K562 (cell line): ENCODE data around the gene EML5. TPM values are rescaled to one million over a fixed set of nuclear protein-coding genes. Genes with fewer than 3 reads are reported as not detected.

Experiments used
- ATAC-seq: fragments of 200-7000 bp; cut with Tn5 transposase; 3 replicates; pipeline ENCODE4 v1.9.1; 2020; ENCODE audit warnings: moderate library complexity
- BruUV-seq: library from RNA; stranded (reverse); fragments of 400-500 nt; replicated peaks from 2 replicates; lab custom pipeline; 2021; lab: Mats Ljungman, UMichigan
- CTCF ChIA-PET: fragments of 300-600 bp; formaldehyde crosslinking; extraction: SDS; loops from one replicate; lab custom pipeline; 2021; ENCODE audit warnings: low intra/inter-chr PET ratio; lab: Yijun Ruan, JAX
- POLR2A ChIA-PET: fragments of 300-600, 350-650 bp; sonication (Branson Sonifier 250); formaldehyde crosslinking; extraction: SDS; loops from one replicate; lab custom pipeline; 2021; ENCODE audit warnings: antibody characterized with exemption, inconsistent platforms; lab: Yijun Ruan, JAX
- DNase-seq, 4 experiments: peaks; one replicate each; pipeline versions ENCODE4 v3.0.0 to v3.0.0-alpha.2; 2011 to 2018; ENCODE audit warnings: low spot score in 3 of 4, mixed read lengths in 3 of 4; ENCODE audit errors: extremely low read depth in 1 of 4
- FAIRE-seq: peaks from 2 replicates; lab custom pipeline; 2011; peaks lifted over from hg19 to GRCh38; lab: Jason Lieb, UNC
- H2AFZ ChIP-seq: 2 replicates; pipeline ENCODE4 v1.6.0; 2011; ENCODE audit warnings: low read depth, low read length, control low read depth, inconsistent platforms
- H3K27ac ChIP-seq: fragments of 200-600 bp; 3 replicates; pipeline ENCODE4 v1.8.0; 2011; ENCODE audit warnings: low read depth, mild to moderate bottlenecking, control low read depth, inconsistent platforms, low read length, moderate library complexity, mixed read lengths; ENCODE audit errors: extremely low read depth
- H3K27me3 ChIP-seq, 2 experiments: fragments of 300-600 bp in 1 of 2; 2 replicates in 1 of 2; 3 replicates in 1 of 2; pipeline versions ENCODE4 v1.6.0 to v1.8.0; 2011; ENCODE audit warnings: inconsistent platforms in 2 of 2, low read length in 2 of 2, mild to moderate bottlenecking in 1 of 2, mixed read lengths in 1 of 2, moderate library complexity in 1 of 2; ENCODE audit not compliant: control insufficient read depth in 2 of 2, insufficient read depth in 2 of 2
- H3K36me3 ChIP-seq: fragments of 300-600 bp; 3 replicates; pipeline ENCODE4 v1.8.0; 2011; ENCODE audit warnings: mild to moderate bottlenecking, low read length, inconsistent platforms; ENCODE audit not compliant: control insufficient read depth, insufficient read depth
- H3K4me1 ChIP-seq, 2 experiments: fragments of 200-600 bp in 1 of 2; replicated peaks in 1 of 2; 2 replicates in 1 of 2; 3 replicates in 1 of 2; pipeline versions ENCODE4 v1.5.1 to v1.8.0; 2011; ENCODE audit warnings: inconsistent platforms in 2 of 2, low read length in 2 of 2, mild to moderate bottlenecking in 1 of 2, mixed read lengths in 1 of 2, moderate library complexity in 1 of 2; ENCODE audit not compliant: control insufficient read depth in 2 of 2, insufficient read depth in 2 of 2
- H3K4me2 ChIP-seq: 2 replicates; pipeline ENCODE4 v1.6.1; 2011; ENCODE audit warnings: low read length, control low read depth, inconsistent platforms, mixed read lengths; ENCODE audit not compliant: insufficient read depth
- H3K4me3 ChIP-seq: fragments of 200-600 bp; sonication (generic), shearing (Covaris generic); 2 replicates; pipeline ENCODE4 v1.5.1; 2016; ENCODE audit warnings: control low read depth, inconsistent platforms
- H3K79me2 ChIP-seq: fragments of 200-600 bp; 3 replicates; pipeline ENCODE4 v1.8.0; 2011; ENCODE audit warnings: low read length, inconsistent platforms; ENCODE audit not compliant: control insufficient read depth, insufficient read depth
- H3K9ac ChIP-seq, 2 experiments: 2 replicates each; pipeline versions ENCODE4 v1.6.0 to v1.6.1; 2011; ENCODE audit warnings: low read depth in 2 of 2, low read length in 2 of 2, control low read depth in 1 of 2, inconsistent platforms in 1 of 2, mild to moderate bottlenecking in 1 of 2, mixed read lengths in 1 of 2; ENCODE audit not compliant: insufficient read depth in 1 of 2
- H3K9me1 ChIP-seq: one replicate; pipeline ENCODE4 v1.6.0; 2011; ENCODE audit warnings: inconsistent platforms, mild to moderate bottlenecking, low read length, moderate library complexity; ENCODE audit not compliant: control insufficient read depth, insufficient read depth
- H3K9me3 ChIP-seq: replicated peaks from 2 replicates; pipeline ENCODE4 v1.5.1; 2011; ENCODE audit warnings: low read depth, low read length, inconsistent platforms; ENCODE audit not compliant: control insufficient read depth, insufficient read depth
- H4K20me1 ChIP-seq: replicated peaks from 2 replicates; pipeline ENCODE4 v1.6.1; 2011; ENCODE audit warnings: low read length, inconsistent platforms, mixed read lengths; ENCODE audit not compliant: control insufficient read depth, insufficient read depth
- BHLHE40 ChIP-seq: IDR thresholded peaks from 2 replicates; pipeline ENCODE4 v1.6.1; 2011; ENCODE audit warnings: low read length, improper control_type of control experiment
- CBFA2T2 ChIP-seq: fragments of 450-650 bp; conservative IDR thresholded peaks from 2 replicates; pipeline ENCODE4 v1.6.1; 2017; ENCODE audit warnings: mild to moderate bottlenecking
- CBX3 ChIP-seq, 2 experiments: IDR thresholded peaks; 1 replicate in 1 of 2; 2 replicates in 1 of 2; pipeline ENCODE4 v1.6.1; 2012; ENCODE audit warnings: inconsistent platforms in 2 of 2, low read length in 2 of 2, borderline replicate concordance in 1 of 2, control low read depth in 1 of 2
- EZH2 ChIP-seq: IDR thresholded peaks from 2 replicates; pipeline ENCODE4 v1.6.1; 2012; ENCODE audit warnings: low read depth, mild to moderate bottlenecking, inconsistent platforms, low read length, borderline replicate concordance
- GATAD2B ChIP-seq: fragments of 450-650 bp; IDR thresholded peaks from 2 replicates; pipeline ENCODE4 v1.6.1; 2017; ENCODE audit warnings: mild to moderate bottlenecking, borderline replicate concordance
- HDAC6 ChIP-seq: IDR thresholded peaks from 2 replicates; pipeline ENCODE4 v1.6.1; 2012; ENCODE audit warnings: low read depth, mild to moderate bottlenecking, control low read depth, inconsistent platforms, low read length, moderate library complexity
- LARP7 ChIP-seq: fragments of 450-650 bp; IDR thresholded peaks from 2 replicates; pipeline ENCODE4 v1.6.1; 2016
- NR4A1 ChIP-seq, 2 experiments: fragments of 250-450 bp in 1 of 2; fragments of 450-650 bp in 1 of 2; sonication (Bioruptor Pico) in 1 of 2; IDR thresholded peaks; 2 replicates each; pipeline versions ENCODE4 v1.4.0 to v1.6.1; 2016 to 2020; ENCODE audit warnings: mild to moderate bottlenecking in 2 of 2, missing compliant biosample characterization in 1 of 2, missing genetic modification characterization in 1 of 2, moderate library complexity in 1 of 2
- PHB2 ChIP-seq: fragments of 450-650 bp; IDR thresholded peaks from 2 replicates; pipeline ENCODE4 v1.6.1; 2017; ENCODE audit warnings: low read depth
- PHTF2 ChIP-seq: fragments of 250-450 bp; sonication (Bioruptor Pico); IDR thresholded peaks from 2 replicates; pipeline ENCODE4 v1.5.0; 2021; ENCODE audit warnings: mild to moderate bottlenecking
- RBM34 ChIP-seq: fragments of 200-400 bp; formaldehyde crosslinking; IDR thresholded peaks from 2 replicates; pipeline ENCODE4 v1.6.1; 2018; ENCODE audit warnings: low read length, borderline replicate concordance; ENCODE audit not compliant: insufficient read depth
- RFX5 ChIP-seq: IDR thresholded peaks from 2 replicates; pipeline ENCODE4 v1.6.1; 2011; ENCODE audit warnings: low read depth, mild to moderate bottlenecking, improper control_type of control experiment, low read length
- SRSF3 ChIP-seq: fragments of 200-400 bp; formaldehyde crosslinking; IDR thresholded peaks from 2 replicates; pipeline ENCODE4 v1.6.1; 2016; ENCODE audit warnings: mild to moderate bottlenecking, low read length, moderate library complexity; ENCODE audit not compliant: insufficient read depth
- TARDBP ChIP-seq: fragments of 450-650 bp; IDR thresholded peaks from 2 replicates; pipeline ENCODE4 v1.6.1; 2016
- ZBTB40 ChIP-seq, 2 experiments: fragments of 450-650 bp in 1 of 2; sonication (generic) in 1 of 2; formaldehyde crosslinking in 1 of 2; IDR thresholded peaks; 2 replicates each; pipeline versions ENCODE4 v1.7.1 to v1.9.0; 2016 to 2022; ENCODE audit warnings: inconsistent platforms in 1 of 2, mild to moderate bottlenecking in 1 of 2, missing genetic modification reagents in 1 of 2
- ZNF764 ChIP-seq: fragments of 250-450 bp; sonication (Bioruptor Pico); IDR thresholded peaks from 2 replicates; pipeline ENCODE4 v1.4.0; 2020; ENCODE audit warnings: low read depth, mild to moderate bottlenecking, moderate library complexity
- in situ Hi-C: fragments of 300-500 bp; cut with MboI; formaldehyde crosslinking; loops from 4 replicates; pipeline ENCODE4 v1.15.0; 2018; ENCODE audit warnings: inconsistent platforms, mixed read lengths
- intact Hi-C: fragments of 100-400 bp; cut with micrococcal nuclease; formaldehyde crosslinking; loops from 2 replicates; pipeline ENCODE4 v1.14.2; 2022
- polyA plus RNA-seq, 8 experiments: library from polyadenylated mRNA; depleted of rRNA in 4 of 8; stranded (reverse) in 5 of 8; unstranded in 3 of 8; fragments of >200 nt; fragmentation: Nextera tagmentation in 2 of 8; fragmentation: Illumina TruSeq in 1 of 8; extraction: Ambion mirVana in 2 of 8; extraction: Trizol in 1 of 8; gene quantifications; 2 replicates each; pipeline versions ENCODE4 v1.2.1 to v1.2.3, GENCODE V29; 2011 to 2014; ENCODE audit warnings: inconsistent platforms in 1 of 8, missing spikeins in 1 of 8
- total RNA-seq, 7 experiments: library from RNA; depleted of rRNA in 6 of 7; stranded (reverse); fragments of >200 nt in 6 of 7; fragmentation: Illumina TruSeq in 2 of 7; extraction: Trizol in 2 of 7; gene quantifications; 2 replicates each; pipeline versions ENCODE4 v1.2.1 to v1.2.3, GENCODE V29; 2011 to 2021; ENCODE audit warnings: low replicate concordance in 1 of 7

EML5 gene
- total and polyA plus RNA-seq, 9 of the 15 experiments (the other 6 are each of a cell fraction or from before 2014, with no cell fraction given): 0.06 to 0.34 (median 0.22) TPM

DNA sequence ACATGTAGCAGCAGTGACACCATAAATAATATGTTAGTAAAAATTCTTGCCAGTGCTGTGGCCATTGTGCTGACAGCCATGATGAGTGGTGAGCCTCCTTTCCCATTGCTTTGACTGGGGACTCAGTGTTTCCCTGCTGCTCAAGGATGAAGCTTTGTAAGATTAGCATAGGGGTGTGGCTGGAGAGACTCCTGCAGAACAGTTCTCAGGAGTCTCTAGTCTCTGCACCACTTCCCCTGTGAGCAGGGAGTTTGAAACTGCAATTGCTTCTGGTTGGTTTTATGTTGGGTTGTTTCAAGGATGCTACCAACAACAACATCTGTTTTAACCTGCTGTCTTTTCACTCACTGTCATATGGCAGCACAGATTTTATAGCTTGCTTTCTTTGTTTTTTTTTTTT, 188.5 kb downstream of the EML5 start:
- Histone ChIP-seq H3K4me3 (no peak overlapping the region), H3K9me3 (no peaks in the 10 kb centered on the region), H3K4me1 (no peaks in the 10 kb centered on the region), H3K9ac (no peak overlapping the region), H3K79me2 (no peaks in the 10 kb centered on the region), H3K4me2 (no peak overlapping the region), H3K9me1 (no peaks in the 10 kb centered on the region), H2AFZ (no peak overlapping the region), H3K27me3 (no peaks in the 10 kb centered on the region), H3K27ac (no peak overlapping the region), H3K36me3 (peaks cover 82% of the 10 kb centered on the region), H4K20me1 (no peaks in the 10 kb centered on the region)
- no peak for FAIRE-seq
- BruUV-seq: no TSS peak
- in situ Hi-C loops (no loop called here), intact Hi-C loops (no loop called here)
- no peak for DNase-seq
- ChIA-PET CTCF (no interaction called here), POLR2A (no interaction called here)
- ATAC-seq: no peak
- TF ChIP-seq BHLHE40 (no peak), PHB2 (no peak), TARDBP (no peak), LARP7 (no peak), ZBTB40 (IDR thresholded peaks at IDR 0.05) (no peak), ZBTB40 (CRISPR knock-in tag; IDR thresholded peaks at IDR 0.05) (no peak), RFX5 (no peak), GATAD2B (no peak), SRSF3 (no peak), HDAC6 (no peak), PHTF2 (no peak), EZH2 (no peak), RBM34 (no peak), ZNF764 (no peak), CBX3 (IDR thresholded peaks at IDR 0.05; ENCODE audit: borderline replicate concordance in 1 of 2, low read length in 2 of 2) (no peak), NR4A1 (CRISPR knock-in tag; IDR thresholded peaks at IDR 0.05) (no peak), NR4A1 (tag; IDR thresholded peaks at IDR 0.05) (no peak), CBFA2T2 (no peak)
